ENCODE measurements around the gene ACSBG1.

Gene ACSBG1

DNA sequence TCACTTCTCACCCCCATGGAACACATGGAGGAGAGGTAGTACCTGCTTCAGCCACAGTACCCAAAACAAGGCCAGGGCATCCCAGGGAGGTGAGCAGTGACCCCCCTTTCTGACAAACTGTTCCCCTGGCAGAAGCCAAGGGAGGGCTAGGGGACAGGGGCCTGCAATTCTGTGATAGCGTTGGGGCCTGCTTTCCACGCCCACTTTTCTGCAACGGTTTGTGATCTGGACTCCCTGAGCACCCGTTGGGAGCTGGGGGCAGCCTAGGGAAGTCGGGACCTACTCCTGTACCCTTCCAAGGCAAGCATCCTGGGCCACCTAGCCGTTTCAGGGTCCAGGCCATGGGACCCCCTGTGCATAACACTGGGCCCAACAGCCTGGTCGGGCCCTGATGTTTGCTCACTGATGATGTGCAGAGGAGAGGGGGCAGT lies 29.0 kb upstream of the ACSBG1 start:
- TF ChIP-seq, protein P1, sequence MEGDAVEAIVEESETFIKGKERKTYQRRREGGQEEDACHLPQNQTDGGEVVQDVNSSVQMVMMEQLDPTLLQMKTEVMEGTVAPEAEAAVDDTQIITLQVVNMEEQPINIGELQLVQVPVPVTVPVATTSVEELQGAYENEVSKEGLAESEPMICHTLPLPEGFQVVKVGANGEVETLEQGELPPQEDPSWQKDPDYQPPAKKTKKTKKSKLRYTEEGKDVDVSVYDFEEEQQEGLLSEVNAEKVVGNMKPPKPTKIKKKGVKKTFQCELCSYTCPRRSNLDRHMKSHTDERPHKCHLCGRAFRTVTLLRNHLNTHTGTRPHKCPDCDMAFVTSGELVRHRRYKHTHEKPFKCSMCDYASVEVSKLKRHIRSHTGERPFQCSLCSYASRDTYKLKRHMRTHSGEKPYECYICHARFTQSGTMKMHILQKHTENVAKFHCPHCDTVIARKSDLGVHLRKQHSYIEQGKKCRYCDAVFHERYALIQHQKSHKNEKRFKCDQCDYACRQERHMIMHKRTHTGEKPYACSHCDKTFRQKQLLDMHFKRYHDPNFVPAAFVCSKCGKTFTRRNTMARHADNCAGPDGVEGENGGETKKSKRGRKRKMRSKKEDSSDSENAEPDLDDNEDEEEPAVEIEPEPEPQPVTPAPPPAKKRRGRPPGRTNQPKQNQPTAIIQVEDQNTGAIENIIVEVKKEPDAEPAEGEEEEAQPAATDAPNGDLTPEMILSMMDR (IDR thresholded peaks at IDR 0.05; ENCODE audit: low read depth, low read length, missing control alignments): peak; percentile 6
- no peak for DNase-seq (ENCODE audit: low read depth)
- no peak overlapping the region for H3K4me3 ChIP-seq (ENCODE audit: low read depth, low read length)

DNA sequence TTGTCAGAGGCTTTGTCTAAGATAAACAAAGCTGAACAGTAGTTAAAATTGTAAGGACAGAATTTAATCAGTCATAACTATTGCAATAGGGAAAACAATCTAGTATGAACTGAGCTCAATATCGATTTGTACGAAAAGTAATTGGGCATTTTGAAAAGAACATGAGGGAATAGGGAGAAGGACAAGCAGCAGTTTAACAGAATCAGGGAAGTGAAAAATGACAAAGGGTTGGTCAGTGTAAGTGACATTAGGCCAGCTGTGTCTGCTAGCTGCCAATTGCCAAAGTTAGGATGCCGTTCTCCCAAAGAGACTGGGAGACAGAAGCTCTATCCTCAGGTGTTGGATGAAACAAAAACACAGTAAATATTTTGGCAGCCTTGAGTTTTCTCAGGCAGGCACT lies 26.7 kb upstream of the ACSBG1 start:
- no peak for DNase-seq (ENCODE audit: low read depth)
- TF ChIP-seq, protein P1 (IDR thresholded peaks at IDR 0.05; ENCODE audit: low read depth, low read length, missing control alignments): no peak
- no peak overlapping the region for H3K4me3 ChIP-seq (ENCODE audit: low read depth, low read length)

DNA sequence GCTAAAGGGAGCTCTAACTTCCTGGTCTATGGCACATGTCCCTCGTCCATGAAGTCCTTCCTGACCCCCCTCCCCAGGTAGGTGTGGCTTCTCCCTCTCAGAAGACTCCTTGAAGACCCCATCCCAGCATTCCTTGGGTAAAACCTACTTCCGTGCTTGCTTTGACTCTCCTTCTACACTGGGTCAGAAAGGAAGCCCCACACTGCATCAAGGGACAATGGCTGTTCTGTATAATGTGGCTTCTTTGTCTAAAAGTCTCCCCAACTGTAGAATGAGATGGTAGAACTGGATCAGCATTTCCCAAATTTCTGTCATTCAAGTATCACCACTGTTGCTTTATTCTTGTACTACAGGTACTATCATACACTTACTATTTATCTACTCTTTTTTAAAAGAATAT lies 26.1 kb upstream of the ACSBG1 start:
- no peak for DNase-seq (ENCODE audit: low read depth)
- TF ChIP-seq, protein P1 (IDR thresholded peaks at IDR 0.05; ENCODE audit: low read depth, low read length, missing control alignments): no peak
- H3K4me3 ChIP-seq (ENCODE audit: low read depth, low read length): no peak overlapping the region

DNA sequence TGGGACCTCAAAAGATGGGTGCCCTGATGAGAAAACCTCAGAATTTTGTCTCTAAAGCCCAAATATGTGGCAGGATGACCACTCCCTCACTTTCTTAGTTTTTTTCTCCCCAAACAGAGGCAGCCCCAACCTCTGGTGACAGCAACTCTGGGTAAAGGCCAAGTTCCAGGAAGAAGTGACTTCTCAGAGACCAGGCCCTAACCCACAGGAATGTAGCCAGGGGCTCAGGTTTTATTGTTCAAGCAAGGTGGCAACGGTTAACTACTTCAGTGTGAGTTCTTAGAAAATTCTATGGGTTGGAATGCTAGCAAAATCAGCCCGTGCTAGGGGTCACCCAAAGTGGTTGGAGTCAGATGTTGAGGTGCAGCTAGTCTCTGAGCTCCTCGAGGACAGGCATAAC lies 24.9 kb upstream of the ACSBG1 start:
- H3K4me3 ChIP-seq (ENCODE audit: low read depth, low read length): no peak overlapping the region
- no peak for DNase-seq (ENCODE audit: low read depth)
- TF ChIP-seq, protein P1 (IDR thresholded peaks at IDR 0.05; ENCODE audit: low read depth, low read length, missing control alignments): no peak

DNA sequence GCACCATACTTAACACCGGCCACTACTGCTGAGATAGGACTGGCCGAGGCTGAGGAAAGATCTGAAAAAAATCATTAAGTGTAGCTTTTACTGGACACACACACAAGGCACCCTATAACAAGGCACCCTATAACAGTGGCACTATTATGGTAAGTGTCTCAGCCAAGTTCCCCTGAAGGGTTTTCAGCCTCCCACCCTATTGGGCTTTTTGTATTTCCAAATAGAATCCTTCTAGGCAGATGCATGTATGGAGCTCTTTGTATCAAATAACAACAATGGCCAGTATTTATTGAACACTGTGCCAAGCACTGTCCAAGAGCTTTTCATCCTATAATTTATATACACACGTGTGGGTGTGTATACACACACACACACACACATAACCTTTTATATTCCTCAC lies 23.3 kb upstream of the ACSBG1 start:
- TF ChIP-seq, protein P1 (IDR thresholded peaks at IDR 0.05; ENCODE audit: low read depth, low read length, missing control alignments): no peak
- no peak for DNase-seq (ENCODE audit: low read depth)
- no peak overlapping the region for H3K4me3 ChIP-seq (ENCODE audit: low read depth, low read length)

DNA sequence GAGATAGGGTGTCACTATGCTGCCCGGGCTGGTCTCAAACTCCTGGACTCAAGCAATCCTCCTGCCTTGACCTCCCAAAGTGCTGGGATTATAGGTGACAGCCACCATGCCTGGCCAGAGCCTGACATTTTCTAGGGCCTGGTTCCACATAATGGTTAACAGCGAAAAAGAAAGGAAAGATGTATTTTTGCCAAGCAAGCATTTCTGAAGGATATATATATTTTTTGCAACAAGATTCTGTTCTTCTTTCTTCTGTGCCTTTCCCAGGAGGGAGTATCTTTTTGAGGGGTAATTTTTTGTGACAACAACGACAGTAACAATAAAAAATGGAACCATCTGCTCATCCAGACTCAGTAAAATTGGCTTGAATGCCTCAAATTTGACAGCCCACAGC lies 21.7 kb upstream of the ACSBG1 start:
- TF ChIP-seq, protein P1 (IDR thresholded peaks at IDR 0.05; ENCODE audit: low read depth, low read length, missing control alignments): no peak
- no peak for DNase-seq (ENCODE audit: low read depth)

DNA sequence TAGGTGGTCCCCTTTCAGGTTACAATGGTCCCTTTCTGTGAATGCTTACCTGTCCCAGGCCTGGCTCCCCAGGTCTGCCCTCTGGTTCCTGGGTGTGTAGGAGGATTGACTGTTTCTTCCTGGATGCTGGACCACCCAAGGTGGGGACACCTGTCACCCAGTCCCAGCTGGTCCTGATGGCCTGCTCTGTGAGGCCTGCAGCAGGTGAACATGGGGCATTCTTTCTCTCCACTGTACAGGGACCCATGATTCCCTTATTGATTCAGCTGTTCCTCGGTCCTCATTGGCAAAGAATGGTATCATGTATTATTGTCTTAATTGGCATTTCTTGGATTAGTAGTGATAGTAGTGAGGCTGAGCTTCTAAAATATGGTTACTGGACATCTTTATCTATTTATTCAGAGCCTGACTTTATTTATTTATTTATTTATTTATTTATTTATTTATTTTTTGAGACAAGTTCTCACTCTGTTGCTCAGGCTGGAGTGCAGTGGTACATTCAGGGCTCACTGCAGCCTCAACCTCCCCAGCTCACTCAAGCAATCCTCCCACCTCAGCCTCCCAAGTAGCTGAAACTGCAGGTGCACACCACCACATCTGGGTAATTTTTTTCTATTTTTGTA lies 21.2 kb upstream of the ACSBG1 start:
- no peak overlapping the region for H3K4me3 ChIP-seq (ENCODE audit: low read depth, low read length)
- TF ChIP-seq, protein P1 (IDR thresholded peaks at IDR 0.05; ENCODE audit: low read depth, low read length, missing control alignments): no peak
- no peak for DNase-seq (ENCODE audit: low read depth)

More for the DNA sequence above, 21.7 kb upstream of the ACSBG1 start:
- no peak overlapping the region for H3K4me3 ChIP-seq (ENCODE audit: low read depth, low read length)

All from GM12864 (cell line).